ENCODE results near the gene IQCB1.
"Not testable (repeated sequence)": the region's sequence is repeated elsewhere in the genome, so short reads cannot be mapped to it uniquely, and the experiment has no call there.

The IQCB1 gene

GRCh38 chr3:121748680-121749275 is 86.1 kb downstream of the IQCB1 start:
- Histone ChIP-seq H3K9me3 (ENCODE audit: control insufficient read depth, insufficient read depth, low read length) (no peaks in the 10 kb centered on the region), H3K4me1 (ENCODE audit: insufficient read depth, low read length) (peaks cover 3% of the 10 kb centered on the region; the same call in 1 of the 2 replicates), H3K36me3 (ENCODE audit: insufficient read depth, low read length) (no peaks in the 10 kb centered on the region), H3K9ac (ENCODE audit: low read depth, low read length) (peak overlapping the region; percentile 94)

- peak overlapping the region; percentile 94; the same call in 1 of the 2 replicates for H3K9ac ChIP-seq (ENCODE audit: low read depth, low read length)
- peaks cover 3% of the 10 kb centered on the region; the same call in 1 of the 2 replicates for H3K4me1 ChIP-seq (ENCODE audit: insufficient read depth, low read length)
- H3K9me3 ChIP-seq (ENCODE audit: control insufficient read depth, insufficient read depth, low read length) = no peaks in the 10 kb centered on the region
- no peaks in the 10 kb centered on the region for H3K36me3 ChIP-seq (ENCODE audit: insufficient read depth, low read length)
Measured at GRCh38 chr3:121747976-121748375, 86.9 kb downstream of the IQCB1 start.

GRCh38 chr3:121743106-121743505 is 91.8 kb downstream of the IQCB1 start:
- not testable (repeated sequence) for H3K4me1 ChIP-seq (ENCODE audit: insufficient read depth, low read length); H3K36me3 ChIP-seq (ENCODE audit: insufficient read depth, low read length); H3K9ac ChIP-seq (ENCODE audit: low read depth, low read length); H3K9me3 ChIP-seq (ENCODE audit: control insufficient read depth, insufficient read depth, low read length)

GRCh38 chr3:121740896-121741295 is 94.0 kb downstream of the IQCB1 start:
- Histone ChIP-seq H3K9me3 (ENCODE audit: control insufficient read depth, insufficient read depth, low read length) (no peaks in the 10 kb centered on the region), H3K9ac (ENCODE audit: low read depth, low read length) (no peak overlapping the region), H3K4me1 (ENCODE audit: insufficient read depth, low read length) (no peaks in the 10 kb centered on the region), H3K36me3 (ENCODE audit: insufficient read depth, low read length) (no peaks in the 10 kb centered on the region)

GRCh38 chr3:121739902-121740301 is 95.0 kb downstream of the IQCB1 start:
- Histone ChIP-seq H3K4me1 (ENCODE audit: insufficient read depth, low read length) (no peaks in the 10 kb centered on the region), H3K36me3 (ENCODE audit: insufficient read depth, low read length) (no peaks in the 10 kb centered on the region), H3K9ac (ENCODE audit: low read depth, low read length) (no peak overlapping the region), H3K9me3 (ENCODE audit: control insufficient read depth, insufficient read depth, low read length) (no peaks in the 10 kb centered on the region)

GRCh38 chr3:121737644-121738043 is 97.2 kb downstream of the IQCB1 start:
- H3K36me3 ChIP-seq (ENCODE audit: insufficient read depth, low read length) = no peaks in the 10 kb centered on the region
- peaks cover 8% of the 10 kb centered on the region for H3K4me1 ChIP-seq (ENCODE audit: insufficient read depth, low read length)
- no peak overlapping the region for H3K9ac ChIP-seq (ENCODE audit: low read depth, low read length)
- H3K9me3 ChIP-seq (ENCODE audit: control insufficient read depth, insufficient read depth, low read length) = no peaks in the 10 kb centered on the region

- Histone ChIP-seq H3K4me1 (ENCODE audit: insufficient read depth, low read length) (peaks cover 12% of the 10 kb centered on the region), H3K9ac (ENCODE audit: low read depth, low read length) (no peak overlapping the region), H3K36me3 (ENCODE audit: insufficient read depth, low read length) (no peaks in the 10 kb centered on the region), H3K9me3 (ENCODE audit: control insufficient read depth, insufficient read depth, low read length) (no peaks in the 10 kb centered on the region)
Measured at GRCh38 chr3:121736112-121736511, 98.7 kb downstream of the IQCB1 start.

GRCh38 chr3:121735047-121735696 is 99.7 kb downstream of the IQCB1 start:
- H3K4me1 ChIP-seq (ENCODE audit: insufficient read depth, low read length) = peaks cover 15% of the 10 kb centered on the region
- H3K9me3 ChIP-seq (ENCODE audit: control insufficient read depth, insufficient read depth, low read length) = no peaks in the 10 kb centered on the region
- H3K36me3 ChIP-seq (ENCODE audit: insufficient read depth, low read length) = no peaks in the 10 kb centered on the region
- H3K9ac ChIP-seq (ENCODE audit: low read depth, low read length) = no peak overlapping the region

GRCh38 chr3:121730940-121731687 is 103.7 kb downstream of the IQCB1 start:
- H3K36me3 ChIP-seq (ENCODE audit: insufficient read depth, low read length) = peaks cover 6% of the 10 kb centered on the region; the same call in 1 of the 2 replicates
- H3K9me3 ChIP-seq (ENCODE audit: control insufficient read depth, insufficient read depth, low read length) = no peaks in the 10 kb centered on the region
- H3K9ac ChIP-seq (ENCODE audit: low read depth, low read length) = no peak overlapping the region
- H3K4me1 ChIP-seq (ENCODE audit: insufficient read depth, low read length) = peaks cover 15% of the 10 kb centered on the region

GRCh38 chr3:121724130-121724529 is 110.7 kb downstream of the IQCB1 start:
- no peaks in the 10 kb centered on the region for H3K4me1 ChIP-seq (ENCODE audit: insufficient read depth, low read length)
- H3K9me3 ChIP-seq (ENCODE audit: control insufficient read depth, insufficient read depth, low read length) = no peaks in the 10 kb centered on the region
- H3K36me3 ChIP-seq (ENCODE audit: insufficient read depth, low read length) = peaks cover 29% of the 10 kb centered on the region
- no peak overlapping the region for H3K9ac ChIP-seq (ENCODE audit: low read depth, low read length)

- H3K9ac ChIP-seq (ENCODE audit: low read depth, low read length) = no peak overlapping the region
- H3K9me3 ChIP-seq (ENCODE audit: control insufficient read depth, insufficient read depth, low read length) = no peaks in the 10 kb centered on the region
- H3K4me1 ChIP-seq (ENCODE audit: insufficient read depth, low read length) = no peaks in the 10 kb centered on the region
- H3K36me3 ChIP-seq (ENCODE audit: insufficient read depth, low read length) = peaks cover 26% of the 10 kb centered on the region
Measured at GRCh38 chr3:121723485-121723884, 111.4 kb downstream of the IQCB1 start.

GRCh38 chr3:121722411-121722810 is 112.4 kb downstream of the IQCB1 start:
- Histone ChIP-seq H3K9me3 (ENCODE audit: control insufficient read depth, insufficient read depth, low read length) (no peaks in the 10 kb centered on the region), H3K4me1 (ENCODE audit: insufficient read depth, low read length) (no peaks in the 10 kb centered on the region), H3K9ac (ENCODE audit: low read depth, low read length) (no peak overlapping the region), H3K36me3 (ENCODE audit: insufficient read depth, low read length) (peaks cover 31% of the 10 kb centered on the region)

GRCh38 chr3:121720163-121720562 is 114.7 kb downstream of the IQCB1 start:
- H3K4me1 ChIP-seq (ENCODE audit: insufficient read depth, low read length) = no peaks in the 10 kb centered on the region
- H3K9me3 ChIP-seq (ENCODE audit: control insufficient read depth, insufficient read depth, low read length) = no peaks in the 10 kb centered on the region
- H3K9ac ChIP-seq (ENCODE audit: low read depth, low read length) = no peak overlapping the region
- H3K36me3 ChIP-seq (ENCODE audit: insufficient read depth, low read length) = peaks cover 38% of the 10 kb centered on the region

Data from ES-I3 (cell line).